ENCODE data around the gene KLK3. TPM values are rescaled to one million over a fixed set of nuclear protein-coding genes. Genes with fewer than 3 reads are reported as not detected.

The KLK3 gene
- total and polyA plus RNA-seq, 2 of the 8 experiments (the other 6 are each of a cell fraction or from before 2014, with no cell fraction given), result 0.08 TPM; not detected in 1

DNA sequence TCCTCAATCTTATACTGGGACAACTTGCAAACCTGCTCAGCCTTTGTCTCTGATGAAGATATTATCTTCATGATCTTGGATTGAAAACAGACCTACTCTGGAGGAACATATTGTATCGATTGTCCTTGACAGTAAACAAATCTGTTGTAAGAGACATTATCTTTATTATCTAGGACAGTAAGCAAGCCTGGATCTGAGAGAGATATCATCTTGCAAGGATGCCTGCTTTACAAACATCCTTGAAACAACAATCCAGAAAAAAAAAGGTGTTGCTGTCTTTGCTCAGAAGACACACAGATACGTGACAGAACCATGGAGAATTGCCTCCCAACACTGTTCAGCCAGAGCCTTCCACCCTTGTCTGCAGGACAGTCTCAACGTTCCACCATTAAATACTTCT, 4.0 kb upstream of the KLK3 start:
- Histone ChIP-seq H2AFZ (ENCODE audit: low read length) (no peak overlapping the region), H4K91ac (replicated peaks; ENCODE audit: insufficient read length, low read length) (no peak overlapping the region), H3K23ac (ENCODE audit: insufficient read length) (no peak overlapping the region), H4K5ac (ENCODE audit: insufficient read length, low read depth, low read length) (no peak overlapping the region), H2BK15ac (ENCODE audit: low read length) (no peak overlapping the region), H3K9ac (replicated peaks in 1 of 4; ENCODE audit: extremely low read depth in 1 of 4, low read depth in 3 of 4, low read length in 3 of 4) (no peak overlapping the region), H2AK5ac (ENCODE audit: low read depth, low read length) (no peak overlapping the region), H3K27ac (ENCODE audit: low read depth, low read length) (no peak overlapping the region), H3K56ac (replicated peaks; ENCODE audit: insufficient read length, low read depth, low read length) (no peak overlapping the region), H3K4me3 (ENCODE audit: extremely low read depth in 1 of 4, insufficient read depth in 2 of 4, low read depth in 3 of 4, low read length in 4 of 4) (no peak overlapping the region), H4K8ac (ENCODE audit: extremely low read depth, insufficient read depth, low read length) (no peak overlapping the region), H3K79me1 (ENCODE audit: low read depth, low read length) (no peaks in the 10 kb centered on the region), H3K4me2 (ENCODE audit: insufficient read depth in 1 of 2, low read depth in 2 of 2, low read length in 2 of 2) (no peak overlapping the region), H3K4ac (replicated peaks; ENCODE audit: insufficient read length, low read depth, low read length) (no peak overlapping the region), H3K79me2 (ENCODE audit: control insufficient read depth in 1 of 2, insufficient read depth in 2 of 2, low read length in 2 of 2) (no peaks in the 10 kb centered on the region), H3K4me1 (replicated peaks in 1 of 4; ENCODE audit: control insufficient read depth in 3 of 4, insufficient read depth in 4 of 4, low read length in 3 of 4) (no peaks in the 10 kb centered on the region), H3K23me2 (ENCODE audit: low read depth, low read length) (no peaks in the 10 kb centered on the region), H3K14ac (ENCODE audit: insufficient read length) (no peak overlapping the region), H2BK5ac (ENCODE audit: low read depth, low read length) (no peak overlapping the region), H2BK20ac (ENCODE audit: low read length) (no peak overlapping the region), H2BK120ac (replicated peaks; ENCODE audit: low read depth, low read length) (no peak overlapping the region), H3K27me3 (replicated peaks in 1 of 4; ENCODE audit: control insufficient read depth in 3 of 4, extremely low read depth in 1 of 4, insufficient read depth in 3 of 4, low read length in 3 of 4) (0 out of 7 replicates have a peak, but pooled peaks cover 0 to 4% (median 0%) of the 10 kb centered on the region in 4 experiments), H3K36me3 (ENCODE audit: control insufficient read depth in 2 of 4, insufficient read depth in 4 of 4, low read length in 3 of 4) (no peaks in the 10 kb centered on the region), H4K20me1 (replicated peaks in 1 of 2; ENCODE audit: control insufficient read depth in 1 of 2, insufficient read depth in 2 of 2, low read length in 2 of 2) (no peaks in the 10 kb centered on the region), H2BK12ac (ENCODE audit: low read depth, low read length) (no peak overlapping the region), H3K9me3 (ENCODE audit: insufficient read depth in 2 of 2, low read depth in 1 of 2, low read length in 1 of 2) (no peaks in the 10 kb centered on the region), H3K18ac (ENCODE audit: extremely low read depth, low read length) (no peak overlapping the region)
- no peak for DNase-seq (ENCODE audit: low read depth in 1 of 2, low spot score in 2 of 2)
- FAIRE-seq, result no peak
- no peak for TF ChIP-seq FOSL1 (IDR thresholded peaks at IDR 0.05; ENCODE audit: insufficient read depth, low read depth, low read length)
- no peak for TF ChIP-seq TCF12 (IDR thresholded peaks at IDR 0.05; ENCODE audit: low read depth, low read length)
- TF ChIP-seq GTF2F1 (IDR thresholded peaks at IDR 0.05; ENCODE audit: borderline replicate concordance, low read depth, low read length), result no peak
- TF ChIP-seq YY1 (IDR thresholded peaks at IDR 0.05; ENCODE audit: low read depth, low read length), result no peak
- TF ChIP-seq EZH2 (IDR thresholded peaks at IDR 0.05; ENCODE audit: low read depth, low read length, severe bottlenecking), result no peak
- no peak for TF ChIP-seq RXRA (IDR thresholded peaks at IDR 0.05; ENCODE audit: insufficient read depth, low read depth, low read length)
- TF ChIP-seq ZNF274 (IDR thresholded peaks at IDR 0.05; ENCODE audit: borderline replicate concordance, extremely low read depth, low read length), result no peak
- TF ChIP-seq NRF1 (IDR thresholded peaks at IDR 0.05; ENCODE audit: low read depth, low read length), result no peak
- TF ChIP-seq BACH1 (IDR thresholded peaks at IDR 0.05; ENCODE audit: low read length), result no peak
- TF ChIP-seq TBP (IDR thresholded peaks at IDR 0.05; ENCODE audit: low read depth, low read length), result no peak
- no peak for TF ChIP-seq CTBP2 (IDR thresholded peaks at IDR 0.05; ENCODE audit: borderline replicate concordance, insufficient read depth, insufficient read length, low read length)
- TF ChIP-seq SUZ12 (IDR thresholded peaks at IDR 0.05; ENCODE audit: low read length), result no peak
- no peak for TF ChIP-seq EGR1 (IDR thresholded peaks at IDR 0.05; ENCODE audit: borderline replicate concordance, low read depth, low read length)
- TF ChIP-seq GABPA (IDR thresholded peaks at IDR 0.05; ENCODE audit: borderline replicate concordance, insufficient read depth, low read length), result no peak
- WGBS, 2 experiments (ENCODE audit: extremely low coverage in 1 of 2, insufficient coverage in 1 of 2, insufficient read length in 1 of 2, insufficient replicate concordance in 2 of 2, low coverage in 1 of 2, low lambda C conversion rate in 2 of 2, missing lambda C conversion rate in 1 of 2), result 94% methylated on average over 3 of the region's 3 CpGs; no CpG with 5 or more reads in 1 of the 2 experiments
- ChIA-PET POLR2A (ENCODE audit: partially characterized antibody) (interaction anchor here (1.1 to 1.2 kb wide), 2 partner anchors 11 to 56 kb away, joined by 3 read pairs; no protein-coding TSS in a partner anchor), CTCF (ENCODE audit: partially characterized antibody) (no interaction called here)

All from H1 (cell line).